Measurements from ENCODE around the gene UPP1.

UPP1 gene

GRCh38 chr7:48084727-48085432 lies 4.2 kb upstream of the UPP1 start:
- TF ChIP-seq CTCF (conservative IDR thresholded peaks at IDR 0.05; ENCODE audit: low read depth): no peak
- H3K27ac ChIP-seq: peak overlapping the region; percentile 90
- DNase-seq (ENCODE audit: low spot score): peak; percentile 96
- POLR2A ChIA-PET (ENCODE audit: low non-redundant PET): interaction anchor here (0.9 kb wide), 1 partner anchor 85 kb away, joined by 3 read pairs; no protein-coding TSS in a partner anchor
- CTCF ChIA-PET: no interaction called here

- CTCF ChIA-PET: no interaction called here
- TF ChIP-seq CTCF (conservative IDR thresholded peaks at IDR 0.05; ENCODE audit: low read depth): no peak
- POLR2A ChIA-PET (ENCODE audit: low non-redundant PET): interaction anchor here (0.9 kb wide), 1 partner anchor 86 kb away, joined by 3 read pairs; no protein-coding TSS in a partner anchor
- DNase-seq (ENCODE audit: low spot score): no peak
- peak overlapping the region; percentile 90 for H3K27ac ChIP-seq
Observed at GRCh38 chr7:48085433-48085791, 3.7 kb upstream of the UPP1 start.

- CTCF ChIA-PET: no interaction called here
- TF ChIP-seq CTCF (conservative IDR thresholded peaks at IDR 0.05; ENCODE audit: low read depth): no peak
- POLR2A ChIA-PET (ENCODE audit: low non-redundant PET): no interaction called here
Observed at GRCh38 chr7:48085942-48086341, 3.1 kb upstream of the UPP1 start.

GRCh38 chr7:48087349-48087748 lies 1.7 kb upstream of the UPP1 start:
- ChIA-PET CTCF (interaction anchor here (1.5 kb wide), 1 partner anchor 23 kb away, joined by 6 read pairs; no protein-coding TSS in a partner anchor), POLR2A (ENCODE audit: low non-redundant PET) (interaction anchor here (0.7 kb wide), 1 partner anchor 96 kb away, joined by 10 read pairs; no protein-coding TSS in a partner anchor)

More at GRCh38 chr7:48085942-48086341, 3.1 kb upstream of the UPP1 start:
- no peak for DNase-seq (ENCODE audit: low spot score)
- H3K27ac ChIP-seq: peak overlapping the region; percentile 66

GRCh38 chr7:48088559-48089045 lies 463 bp upstream of the UPP1 start:
- DNase-seq (ENCODE audit: low spot score): peak; percentile 76
- ChIA-PET CTCF (interaction anchor here (1.1 to 1.5 kb wide), 2 partner anchors 22 to 96 kb away, joined by 4 to 6 read pairs; no protein-coding TSS in a partner anchor), POLR2A (ENCODE audit: low non-redundant PET) (no interaction called here)
- no peak for TF ChIP-seq CTCF (conservative IDR thresholded peaks at IDR 0.05; ENCODE audit: low read depth)
- peak overlapping the region; percentile 100 for H3K27ac ChIP-seq

More at GRCh38 chr7:48087349-48087748, 1.7 kb upstream of the UPP1 start:
- peak overlapping the region; percentile 100 for H3K27ac ChIP-seq
- TF ChIP-seq CTCF (conservative IDR thresholded peaks at IDR 0.05; ENCODE audit: low read depth): no peak
- DNase-seq (ENCODE audit: low spot score): no peak

GRCh38 chr7:48090095-48090805 lies 1.2 kb downstream of the UPP1 start:
- TF ChIP-seq CTCF (conservative IDR thresholded peaks at IDR 0.05; ENCODE audit: low read depth): no peak
- POLR2A ChIA-PET (ENCODE audit: low non-redundant PET): no interaction called here
- DNase-seq (ENCODE audit: low spot score): no peak
- CTCF ChIA-PET: interaction anchor here (0.6 to 1.3 kb wide), 4 partner anchors 91 to 1118 kb away, joined by 3 to 6 read pairs (median 3); no protein-coding TSS in a partner anchor
- peak overlapping the region; percentile 100 for H3K27ac ChIP-seq

Data from RWPE1 (cell line).